Frontal cortex (tissue), 4 donors: ENCODE data around the gene IRF2BP2. TPM values are rescaled to one million over a fixed set of nuclear protein-coding genes. Genes with fewer than 3 reads are reported as not detected.

ENCODE experiments used
- DNase-seq, 2 donors: peaks; one replicate each; pipeline ENCODE4 v3.0.0; 2012; ENCODE audit warnings: low spot score in 2 of 2
- FAIRE-seq: peaks from 2 replicates; lab custom pipeline; 2012; peaks lifted over from hg19 to GRCh38; lab: Jason Lieb, UNC
- small RNA-seq: library from RNA; depleted of rRNA; stranded (forward); fragments of <200 nt; gene quantifications from one replicate; pipeline ENCODE3, GENCODE V24; 2014
- total RNA-seq: library from RNA; depleted of rRNA; stranded (reverse); fragments of >200 nt; gene quantifications from one replicate; pipeline ENCODE4 v1.2.3, GENCODE V29; 2014
- donor health status: control.
- donor health status: control.
- donor health status: control.

Gene IRF2BP2
- total RNA-seq, 1 donor from 2014 or later, result 97.0 TPM

GRCh38 chr1:234565132-234565531 is 44.8 kb downstream of the IRF2BP2 start:
- DNase-seq, result no peak
- no peak for FAIRE-seq

GRCh38 chr1:234564035-234565029 is 45.6 kb downstream of the IRF2BP2 start:
- no peak for DNase-seq
- no peak for FAIRE-seq

DNA sequence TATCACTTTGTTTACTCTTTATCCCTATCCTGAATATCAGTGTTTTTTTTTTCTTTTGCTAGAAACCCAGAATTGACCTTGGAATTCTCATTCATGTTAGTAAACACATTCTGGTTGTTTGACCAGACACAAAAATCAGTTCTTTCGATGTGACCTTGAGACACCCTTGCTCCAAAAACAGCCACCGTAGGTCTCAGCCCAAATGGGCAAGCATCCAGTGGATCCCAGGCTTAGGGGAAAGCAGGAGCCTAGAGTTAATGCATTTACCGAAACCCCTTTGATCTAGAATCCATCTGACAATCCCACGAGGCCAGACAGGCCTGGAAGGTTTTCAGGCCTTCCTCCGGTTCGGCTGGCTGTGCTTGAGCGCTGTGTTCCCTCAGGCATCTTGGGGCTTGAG is 47.6 kb downstream of the IRF2BP2 start:
- FAIRE-seq (no peak), DNase-seq (no peak)

GRCh38 chr1:234561319-234561718 is 48.7 kb downstream of the IRF2BP2 start:
- FAIRE-seq (no peak), DNase-seq (no peak)

- no peak for FAIRE-seq
- DNase-seq, result no peak
These were observed 49.9 kb downstream of the IRF2BP2 start for GRCh38 chr1:234559902-234560676.

DNA sequence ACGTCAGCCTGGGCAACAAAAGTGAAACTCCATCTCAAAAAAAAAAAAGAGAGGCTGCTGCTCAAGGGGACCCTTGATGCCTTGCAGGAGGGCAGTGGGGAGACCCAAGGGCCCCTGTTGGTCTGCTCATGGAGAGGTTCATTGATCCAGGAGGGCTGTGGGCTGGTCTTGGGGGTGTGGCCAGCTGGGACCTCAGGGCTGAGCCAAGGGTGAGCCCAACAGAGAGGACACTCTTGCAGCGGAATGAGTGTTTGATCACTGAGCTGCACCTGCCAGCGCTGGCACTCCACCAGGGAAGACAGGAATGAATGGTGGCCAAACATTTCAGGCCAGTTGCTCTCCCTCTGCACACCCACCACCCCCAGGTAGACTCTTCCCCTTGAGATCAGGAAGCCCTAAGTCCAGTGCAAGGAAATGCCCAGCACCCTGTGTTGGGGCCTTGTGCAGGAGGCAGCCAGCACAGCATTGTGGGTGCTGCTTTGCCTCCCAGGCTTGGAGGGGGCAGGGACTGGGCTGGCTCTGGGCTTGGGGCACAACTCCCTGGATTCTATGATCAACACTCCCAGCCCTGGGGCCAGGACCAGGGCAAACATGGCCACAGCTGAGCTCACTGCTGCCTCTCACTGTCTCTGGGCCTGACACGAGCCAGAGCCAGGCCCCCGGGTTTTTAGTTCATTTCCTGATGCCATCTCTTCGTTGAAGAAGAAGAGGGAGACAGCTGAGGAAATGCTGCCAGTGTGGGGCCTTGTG is 50.7 kb downstream of the IRF2BP2 start:
- DNase-seq, result no peak
- no peak for FAIRE-seq

- FAIRE-seq (no peak), DNase-seq (no peak)
These were observed 51.6 kb downstream of the IRF2BP2 start for GRCh38 chr1:234558330-234558836.

- DNase-seq, result no peak
- FAIRE-seq, result no peak
These were observed 53.6 kb downstream of the IRF2BP2 start for GRCh38 chr1:234556245-234556943.

- no peak for DNase-seq
- no peak for FAIRE-seq
These were observed 54.5 kb downstream of the IRF2BP2 start for GRCh38 chr1:234555390-234556024.

- DNase-seq, result no peak
- no peak for FAIRE-seq
These were observed 55.2 kb downstream of the IRF2BP2 start for GRCh38 chr1:234554698-234555311.

Small RNAs within 50 kb of the gene (small RNA-seq; reads per million reads assigned to genes)
- gene RF00096, result not detected

Other genes starting within 250 kb of the IRF2BP2 start
- gene COA6, start 236.7 kb downstream of the IRF2BP2 start, total RNA-seq, result 14.3 TPM
- 63.2 TPM for gene TARBP1, start 131.0 kb downstream of the IRF2BP2 start, total RNA-seq